Hematopoietic multipotent progenitor cell (in vitro differentiated cells): ENCODE results near the gene REX1BD. TPM values are rescaled to one million over a fixed set of nuclear protein-coding genes. Genes with fewer than 3 reads are reported as not detected.
"Not testable (repeated sequence)": the region's sequence is repeated elsewhere in the genome, so short reads cannot be mapped to it uniquely, and the experiment has no call there.

Experiments
- DNase-seq, 3 donors: peaks; one replicate each; pipeline ENCODE4 v3.0.0-alpha.2; 2011 to 2015; ENCODE audit warnings: low read depth in 2 of 3, low spot score in 2 of 3
- total RNA-seq: library from RNA; depleted of rRNA; stranded (reverse); fragments of >200 nt; gene quantifications from one replicate; pipeline ENCODE4 v1.2.3, GENCODE V29; 2012

REX1BD gene
- total RNA-seq, 1 donor = 65.4 TPM

- not testable (repeated sequence) for DNase-seq
These were observed 12.2 kb downstream of the REX1BD start for GRCh38 chr19:18600692-18601397.

GRCh38 chr19:18601875-18602274 lies 13.3 kb downstream of the REX1BD start:
- no peak for DNase-seq

- peak in 1 of 3 donors; percentile 56 for DNase-seq
These were observed 14.8 kb downstream of the REX1BD start for GRCh38 chr19:18603255-18603957.

GRCh38 chr19:18603958-18604819 lies 15.6 kb downstream of the REX1BD start:
- DNase-seq = no peak

- no peak for DNase-seq
These were observed 16.2 kb downstream of the REX1BD start for GRCh38 chr19:18604820-18605159.

- DNase-seq = no peak
These were observed 16.6 kb downstream of the REX1BD start for GRCh38 chr19:18605196-18605545.

GRCh38 chr19:18605546-18606280 lies 17.1 kb downstream of the REX1BD start:
- DNase-seq = no peak

- no peak for DNase-seq
These were observed 18.0 kb downstream of the REX1BD start, which contains the start of gene CRLF1 for GRCh38 chr19:18606281-18607225. Gene CRLF1 (minus strand): TSS chr19:18606799. CDS start chr19:18606656, 143 bp downstream.

- no peak for DNase-seq
These were observed 18.9 kb downstream of the REX1BD start for GRCh38 chr19:18607226-18608101.

GRCh38 chr19:18608102-18608804 lies 19.7 kb downstream of the REX1BD start:
- DNase-seq = no peak

GRCh38 chr19:18608805-18609716 lies 20.5 kb downstream of the REX1BD start:
- DNase-seq = no peak

GRCh38 chr19:18609717-18610051 lies 21.1 kb downstream of the REX1BD start:
- no peak for DNase-seq

- DNase-seq = no peak
These were observed 21.6 kb downstream of the REX1BD start for GRCh38 chr19:18610245-18610555.

- no peak for DNase-seq
These were observed 22.1 kb downstream of the REX1BD start for GRCh38 chr19:18610556-18611326.

- no peak for DNase-seq
These were observed 22.9 kb downstream of the REX1BD start for GRCh38 chr19:18611327-18612050.
